ENCODE measurements around the gene ALDH1A1.

DNA sequence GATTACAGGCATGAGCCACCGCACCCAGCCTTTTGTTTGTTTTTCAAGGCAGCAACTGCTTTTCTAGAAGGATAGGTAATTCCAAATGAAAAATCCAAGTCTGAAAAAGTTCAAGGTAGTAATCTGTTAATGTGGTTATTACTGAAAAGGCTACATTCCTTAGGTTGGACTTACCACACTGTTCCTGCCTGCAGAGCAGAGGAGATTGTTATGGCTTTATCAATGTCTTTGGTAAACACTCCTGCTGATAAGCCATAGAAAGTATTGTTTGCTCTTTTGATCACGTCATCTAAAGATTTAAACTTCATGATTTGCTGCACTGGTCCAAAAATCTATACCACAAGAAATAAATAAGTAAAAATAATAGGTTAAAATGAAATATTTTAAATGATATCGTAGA lies 43.4 kb downstream of the ALDH1A1 start:
- TF ChIP-seq CTCF (IDR thresholded peaks at IDR 0.05) (no peak), POLR2A (IDR thresholded peaks at IDR 0.05; ENCODE audit: low read depth) (no peak), EP300 (IDR thresholded peaks at IDR 0.05) (no peak)
